GM12878 (cell line): ENCODE data around the gene ADCY10. TPM values are rescaled to one million over a fixed set of nuclear protein-coding genes. Genes with fewer than 3 reads are reported as not detected.

ENCODE experiments used
- ATAC-seq: fragments of 200-7000 bp; cut with Tn5 transposase; 3 replicates; pipeline ENCODE4 v1.9.1; 2020; ENCODE audit warnings: mild to moderate bottlenecking, moderate library complexity
- BruUV-seq: library from RNA; stranded (reverse); fragments of 400-500 nt; replicated peaks from 2 replicates; lab custom pipeline; 2021; lab: Mats Ljungman, UMichigan
- CTCF ChIA-PET: fragments of 300-600 bp; sonication (Branson Sonifier 250); formaldehyde crosslinking; extraction: SDS; loops from one replicate; lab custom pipeline; 2021; ENCODE audit warnings: inconsistent platforms; lab: Yijun Ruan, JAX
- POLR2A ChIA-PET: fragments of 350-600 bp; formaldehyde crosslinking; extraction: SDS; loops from one replicate; lab custom pipeline; 2021; ENCODE audit warnings: inconsistent platforms; lab: Charles Lee
- RAD21 ChIA-PET: fragments of 300-600 bp; sonication (Branson Sonifier 250); formaldehyde crosslinking; loops from one replicate; lab custom pipeline; 2023; ENCODE audit warnings: antibody characterized with exemption; ENCODE audit not compliant: unreplicated experiment; lab: Charles Lee
- SMC1A ChIA-PET: fragments of 300-600 bp; sonication (Branson Sonifier 250); formaldehyde crosslinking; loops from one replicate; lab custom pipeline; 2023; ENCODE audit not compliant: unreplicated experiment, uncharacterized antibody; lab: Charles Lee
- DNase-seq: peaks from one replicate; pipeline ENCODE4 v3.0.0-alpha.2; 2011; ENCODE audit warnings: low read depth, low spot score
- FAIRE-seq: peaks from 3 replicates; lab custom pipeline; 2011; peaks lifted over from hg19 to GRCh38; lab: Jason Lieb, UNC
- H2AFZ ChIP-seq: 2 replicates; pipeline ENCODE4 v1.6.0; 2011; ENCODE audit warnings: low read depth, low read length, control low read depth; ENCODE audit not compliant: control insufficient read depth
- H3K27ac ChIP-seq: 2 replicates; pipeline ENCODE4 v1.5.1; 2011; ENCODE audit warnings: control low read depth; ENCODE audit not compliant: control insufficient read depth, insufficient read depth
- H3K27me3 ChIP-seq, 2 experiments: replicated peaks in 1 of 2; 2 replicates each; pipeline versions ENCODE4 v1.6.0 to v1.6.1; 2011; ENCODE audit warnings: low read length in 1 of 2; ENCODE audit not compliant: control insufficient read depth in 2 of 2, insufficient read depth in 2 of 2
- H3K36me3 ChIP-seq, 2 experiments: 2 replicates each; pipeline ENCODE4 v1.5.1; 2011; ENCODE audit warnings: low read length in 1 of 2; ENCODE audit not compliant: control insufficient read depth in 2 of 2, insufficient read depth in 2 of 2
- H3K4me1 ChIP-seq: 2 replicates; pipeline ENCODE4 v1.6.1; 2011; ENCODE audit warnings: mild to moderate bottlenecking, low read length, moderate library complexity, mixed read lengths; ENCODE audit not compliant: control insufficient read depth, insufficient read depth
- H3K4me2 ChIP-seq: 2 replicates; pipeline ENCODE4 v1.6.0; 2011; ENCODE audit warnings: control low read depth; ENCODE audit not compliant: control insufficient read depth, insufficient read depth
- H3K4me3 ChIP-seq: fragments of 200-600 bp; sonication (generic); 2 replicates; pipeline ENCODE4 v1.5.1; 2016
- H3K79me2 ChIP-seq: 2 replicates; pipeline ENCODE4 v1.6.0; 2011; ENCODE audit warnings: low read length; ENCODE audit not compliant: control insufficient read depth, insufficient read depth
- H3K9ac ChIP-seq: 2 replicates; pipeline ENCODE4 v1.8.0; 2011; ENCODE audit warnings: low read length, control low read depth, mixed read lengths; ENCODE audit not compliant: control insufficient read depth, insufficient read depth
- H3K9me3 ChIP-seq: replicated peaks from 3 replicates; pipeline ENCODE4 v1.5.1; 2011; ENCODE audit warnings: mild to moderate bottlenecking, low read length; ENCODE audit not compliant: control insufficient read depth, insufficient read depth
- H4K20me1 ChIP-seq: 2 replicates; pipeline ENCODE4 v1.6.0; 2011; ENCODE audit not compliant: control insufficient read depth, insufficient read depth
- ATF2 ChIP-seq: IDR thresholded peaks from 2 replicates; pipeline ENCODE4 v1.6.1; 2012; ENCODE audit warnings: low read length, inconsistent platforms
- CBFB ChIP-seq: IDR thresholded peaks from 2 replicates; pipeline ENCODE4 v1.6.1; 2016; ENCODE audit warnings: antibody characterized with exemption, low read depth
- CREB1 ChIP-seq: IDR thresholded peaks from 2 replicates; pipeline ENCODE4 v1.6.1; 2012; ENCODE audit warnings: low read depth, mild to moderate bottlenecking, inconsistent platforms
- FOXK2 ChIP-seq: fragments of 450-650 bp; IDR thresholded peaks from 2 replicates; pipeline ENCODE4 v1.6.1; 2017; ENCODE audit warnings: mild to moderate bottlenecking, moderate library complexity
- GABPA ChIP-seq: IDR thresholded peaks from 2 replicates; pipeline ENCODE4 v1.6.1; 2014; ENCODE audit warnings: antibody characterized with exemption, low read depth, mild to moderate bottlenecking, inconsistent platforms
- JUNB ChIP-seq: IDR thresholded peaks from 2 replicates; pipeline ENCODE4 v1.6.1; 2016; ENCODE audit warnings: antibody characterized with exemption, mild to moderate bottlenecking
- MTA3 ChIP-seq: IDR thresholded peaks from 2 replicates; pipeline ENCODE4 v1.6.1; 2012; ENCODE audit warnings: low read length, inconsistent platforms, borderline replicate concordance
- NBN ChIP-seq: fragments of 450-650 bp; IDR thresholded peaks from 2 replicates; pipeline ENCODE4 v1.6.1; 2016
- NR2C2 ChIP-seq: IDR thresholded peaks from 2 replicates; pipeline ENCODE4 v1.6.1; 2011; ENCODE audit warnings: borderline replicate concordance, low read depth; ENCODE audit not compliant: control insufficient read depth, insufficient read length
- PRDM15 ChIP-seq: fragments of 450-650 bp; formaldehyde crosslinking; IDR thresholded peaks from 2 replicates; pipeline ENCODE4 v1.4.0; 2020; ENCODE audit warnings: mild to moderate bottlenecking, moderate library complexity
- RB1 ChIP-seq: fragments of 450-650 bp; formaldehyde crosslinking; IDR thresholded peaks from 2 replicates; pipeline ENCODE4 v1.6.1; 2017; ENCODE audit warnings: mild to moderate bottlenecking, borderline replicate concordance
- RELA ChIP-seq: fragments of 450-650 bp; IDR thresholded peaks from 2 replicates; pipeline ENCODE4 v1.8.0; 2014; ENCODE audit warnings: borderline replicate concordance; ENCODE audit not compliant: partially characterized antibody
- TBL1XR1 ChIP-seq: IDR thresholded peaks from 2 replicates; pipeline ENCODE4 v1.6.1; 2012; ENCODE audit warnings: low read depth, low read length, improper control_type of control experiment
- TCF12 ChIP-seq: IDR thresholded peaks from 2 replicates; pipeline ENCODE4 v1.6.1; 2011; ENCODE audit warnings: low read depth, mild to moderate bottlenecking, low read length
- USF2 ChIP-seq: IDR thresholded peaks from 2 replicates; pipeline ENCODE4 v1.6.1; 2011; ENCODE audit warnings: low read depth, low read length, improper control_type of control experiment, borderline replicate concordance
- YBX1 ChIP-seq: fragments of 450-650 bp; IDR thresholded peaks from 2 replicates; pipeline ENCODE4 v1.6.1; 2016; ENCODE audit warnings: antibody characterized with exemption
- ZBED1 ChIP-seq: IDR thresholded peaks from 2 replicates; pipeline ENCODE4 v1.6.1; 2016; ENCODE audit warnings: borderline replicate concordance
- ZNF274 ChIP-seq: IDR thresholded peaks from one replicate; pipeline ENCODE4 v1.8.0; 2011; ENCODE audit not compliant: insufficient read length, insufficient read depth
- WGBS: methylation state at CpG from one replicate; pipeline ENCODE4 v1.1.6; 2016; ENCODE audit warnings: low lambda C conversion rate; ENCODE audit not compliant: insufficient replicate concordance, insufficient coverage; ENCODE audit errors: missing lambda C conversion rate; 5-methylcytosine and 5-hydroxymethylcytosine counted together
- in situ Hi-C: fragments of 300-500 bp; cut with MboI; formaldehyde crosslinking; loops from 9 replicates; pipeline ENCODE4 v1.14.3; 2018; ENCODE audit warnings: mixed read lengths
- intact Hi-C: fragments of 100-400 bp; cut with micrococcal nuclease; formaldehyde crosslinking; loops from one replicate; pipeline ENCODE4 v1.14.2; 2022; ENCODE audit not compliant: unreplicated experiment
- polyA plus RNA-seq, 11 experiments: library from polyadenylated mRNA; depleted of rRNA in 4 of 11; unstranded in 6 of 11; stranded (reverse) in 5 of 11; fragments of >200 nt; fragmentation: Nextera tagmentation in 4 of 11; fragmentation: Illumina TruSeq in 1 of 11; extraction: Ambion mirVana in 4 of 11; extraction: Trizol in 1 of 11; gene quantifications; 1 replicate in 1 of 11; 2 replicates in 10 of 11; pipeline versions ENCODE4 v1.2.1 to v1.2.3, GENCODE V29; 2011 to 2016; ENCODE audit warnings: inconsistent platforms in 2 of 11, missing spikeins in 2 of 11, low read depth in 1 of 11
- total RNA-seq, 4 experiments: library from RNA; depleted of rRNA in 3 of 4; stranded (reverse); fragments of >200 nt in 3 of 4; fragmentation: Illumina TruSeq in 1 of 4; extraction: Trizol in 1 of 4; gene quantifications; 2 replicates each; pipeline versions ENCODE4 v1.2.1 to v1.2.3, GENCODE V29; 2013 to 2021

The ADCY10 gene
- total and polyA plus RNA-seq, 10 of the 15 experiments (the other 5 are each of a cell fraction or from before 2014, with no cell fraction given), result 0.13 to 0.22 TPM; not detected in 8

GRCh38 chr1:167910530-167910929 lies 3.4 kb downstream of the ADCY10 start:
- FAIRE-seq, result no peak
- RAD21 ChIA-PET, result no interaction called here
- Histone ChIP-seq H3K4me3 (no peak overlapping the region), H3K4me1 (no peaks in the 10 kb centered on the region), H3K36me3 (no peaks in the 10 kb centered on the region; a peak in 1 of 4 replicates), H2AFZ (no peak overlapping the region), H3K4me2 (no peak overlapping the region), H3K9ac (no peak overlapping the region)
- SMC1A ChIA-PET, result interaction anchor here (1.1 to 1.8 kb wide), 6 partner anchors 10 to 58 kb away, joined by 3 to 7 read pairs (median 4); no protein-coding TSS in a partner anchor
- no peak for DNase-seq
- in situ Hi-C loops, result no loop called here
- POLR2A ChIA-PET, result interaction anchor here (0.5 to 0.9 kb wide), 2 partner anchors 17 to 26 kb away, joined by 3 read pairs; partner anchors contain the start of gene DCAF6
- TF ChIP-seq RELA (no peak), NR2C2 (no peak), ATF2 (no peak), ZNF274 (no peak), FOXK2 (no peak), CBFB (no peak), TBL1XR1 (no peak), TCF12 (no peak), PRDM15 (CRISPR knock-in tag) (no peak), YBX1 (no peak), GABPA (no peak), ZBED1 (no peak), JUNB (no peak), MTA3 (no peak), USF2 (no peak), CREB1 (no peak), NBN (no peak), RB1 (no peak)
- TF ChIP-seq, all 136 proteins: peak for 0
- Histone ChIP-seq H3K79me2 (no peaks in the 10 kb centered on the region), H4K20me1 (no peaks in the 10 kb centered on the region), H3K9me3 (peaks cover 12% of the 10 kb centered on the region), H3K27ac (no peak overlapping the region), H3K27me3 (no peaks in the 10 kb centered on the region)
- WGBS, result 84% methylated on average over 2 of the region's 2 CpGs
- intact Hi-C loops, result no loop called here
- no peak for ATAC-seq
- BruUV-seq, result no TSS peak
- CTCF ChIA-PET, result interaction anchor here (0.6 to 1.2 kb wide), 2 partner anchors 172 to 175 kb away, joined by 3 to 4 read pairs; no protein-coding TSS in a partner anchor
